HEK293T (cell line): ENCODE measurements around the gene CCNJ.
A peak's percentile ranks its signal among the peaks of the same experiment; 100 is the strongest.
"Not testable (repeated sequence)": the region's sequence is repeated elsewhere in the genome, so short reads cannot be mapped to it uniquely, and the experiment has no call there.

ENCODE experiments used
- CTCF ChIA-PET: fragments of 350-600 bp; formaldehyde crosslinking; extraction: SDS; loops from one replicate; lab custom pipeline; 2021; ENCODE audit warnings: antibody characterized with exemption, inconsistent platforms; lab: Yijun Ruan, JAX
- POLR2A ChIA-PET: fragments of 350-600 bp; formaldehyde crosslinking; extraction: SDS; loops from one replicate; lab custom pipeline; 2020; ENCODE audit warnings: antibody characterized with exemption, inconsistent platforms; lab: Yijun Ruan, JAX
- DNase-seq: peaks from one replicate; pipeline ENCODE4 v3.0.0; 2012; ENCODE audit warnings: mixed read lengths; ENCODE audit errors: extremely low spot score
- ARNT ChIP-seq: fragments of 450-650 bp; IDR thresholded peaks from 2 replicates; pipeline ENCODE4 v1.6.1; 2017; ENCODE audit warnings: mild to moderate bottlenecking
- BHLHE40 ChIP-seq: fragments of 450-650 bp; IDR thresholded peaks from 2 replicates; pipeline ENCODE4 v1.6.1; 2016; ENCODE audit warnings: mild to moderate bottlenecking, moderate library complexity, borderline replicate concordance
- CTBP1 ChIP-seq: fragments of 450-650 bp; IDR thresholded peaks from 2 replicates; pipeline ENCODE4 v1.6.1; 2016; ENCODE audit warnings: borderline replicate concordance
- ELF4 ChIP-seq: fragments of 450-650 bp; IDR thresholded peaks from 2 replicates; pipeline ENCODE4 v1.6.1; 2017; ENCODE audit warnings: antibody characterized with exemption
- FOXA1 ChIP-seq: fragments of 450-650 bp; IDR thresholded peaks from 2 replicates; pipeline ENCODE4 v1.6.1; 2016; ENCODE audit warnings: mild to moderate bottlenecking
- FOXK2 ChIP-seq: fragments of 450-650 bp; IDR thresholded peaks from 2 replicates; pipeline ENCODE4 v1.6.1; 2016; ENCODE audit warnings: mild to moderate bottlenecking
- FOXM1 ChIP-seq: fragments of 450-650 bp; IDR thresholded peaks from 2 replicates; pipeline ENCODE4 v1.6.1; 2017; ENCODE audit warnings: mild to moderate bottlenecking, borderline replicate concordance
- HDGF ChIP-seq: fragments of 450-650 bp; IDR thresholded peaks from 2 replicates; pipeline ENCODE4 v1.6.1; 2017; ENCODE audit warnings: antibody characterized with exemption, borderline replicate concordance
- L3MBTL2 ChIP-seq: fragments of 450-650 bp; conservative IDR thresholded peaks from 2 replicates; pipeline ENCODE4 v1.6.1; 2016; ENCODE audit warnings: mild to moderate bottlenecking
- LEF1 ChIP-seq: fragments of 450-650 bp; IDR thresholded peaks from 2 replicates; pipeline ENCODE4 v1.6.1; 2017; ENCODE audit warnings: mild to moderate bottlenecking, borderline replicate concordance
- NFRKB ChIP-seq: fragments of 450-650 bp; IDR thresholded peaks from 2 replicates; pipeline ENCODE4 v1.6.1; 2016; ENCODE audit warnings: mild to moderate bottlenecking, moderate library complexity
- PKNOX1 ChIP-seq: fragments of 450-650 bp; IDR thresholded peaks from 2 replicates; pipeline ENCODE4 v1.6.1; 2016
- SP1 ChIP-seq: fragments of 450-650 bp; IDR thresholded peaks from 2 replicates; pipeline ENCODE4 v1.6.1; 2017
- SUZ12 ChIP-seq: fragments of 450-650 bp; IDR thresholded peaks from 2 replicates; pipeline ENCODE4 v1.6.1; 2016; ENCODE audit warnings: mild to moderate bottlenecking
- TARDBP ChIP-seq: fragments of 450-650 bp; IDR thresholded peaks from 2 replicates; pipeline ENCODE4 v1.6.1; 2016
- ZNF384 ChIP-seq: fragments of 450-650 bp; IDR thresholded peaks from 2 replicates; pipeline ENCODE4 v1.6.1; 2016

Gene CCNJ

GRCh38 chr10:96043033-96043892 is at the start of gene CCNJ:
TSS of gene CCNJ (plus strand) at chr10:96043583. CDS start at chr10:96044394, 811 bp downstream.
- DNase-seq: peak; percentile 98
- CTCF ChIA-PET: interaction anchor here (0.6 to 1.3 kb wide), 2 partner anchors 186 to 329 kb away, joined by 3 read pairs; no protein-coding TSS in a partner anchor
- TF ChIP-seq SP1: no peak
- TF ChIP-seq FOXM1: peak; percentile 54; the same call in 1 of the 2 replicates
- TF ChIP-seq ELF4: 0 out of 2 replicates have a peak, but pooled peaks have one; percentile 2
- TF ChIP-seq LEF1: peak; percentile 70; the same call in 1 of the 2 replicates
- TF ChIP-seq L3MBTL2: peak; percentile 99
- TF ChIP-seq SUZ12: no peak
- POLR2A ChIA-PET: interaction anchor here (0.6 to 1.3 kb wide), 6 partner anchors 11 to 251 kb away, joined by 3 to 5 read pairs (median 3); partner anchors contain the start of gene ZNF518A

GRCh38 chr10:95994376-95994775 is 49.0 kb upstream of the CCNJ start:
- POLR2A ChIA-PET, DNase-seq, CTCF ChIA-PET: not testable (repeated sequence)

GRCh38 chr10:95998255-95998784 is 45.1 kb upstream of the CCNJ start:
- no peak for TF ChIP-seq FOXM1
- no peak for TF ChIP-seq L3MBTL2
- TF ChIP-seq SUZ12: no peak
- TF ChIP-seq HDGF: no peak
- no peak for TF ChIP-seq NFRKB
- no peak for DNase-seq
- ChIA-PET POLR2A (no interaction called here), CTCF (no interaction called here)

- TF ChIP-seq FOXA1: no peak
- TF ChIP-seq SP1: no peak
- no peak for TF ChIP-seq FOXM1
- no peak for TF ChIP-seq BHLHE40
- TF ChIP-seq FOXK2: no peak
- TF ChIP-seq HDGF: no peak
- no peak for TF ChIP-seq ELF4
- no peak for TF ChIP-seq PKNOX1
- TF ChIP-seq NFRKB: no peak
- no peak for TF ChIP-seq TARDBP
- no peak for TF ChIP-seq LEF1
- no peak for TF ChIP-seq ARNT
- no peak for TF ChIP-seq SUZ12
- TF ChIP-seq ZNF384: no peak
- TF ChIP-seq CTBP1: no peak
- ChIA-PET CTCF (interaction anchor here (1.4 kb wide), 1 partner anchor 320 kb away, joined by 4 read pairs; the partner anchor contains the start of gene TCTN3), POLR2A (no interaction called here)
- DNase-seq: no peak
Observed at GRCh38 chr10:96013956-96014355, 29.4 kb upstream of the CCNJ start.

GRCh38 chr10:96014473-96015102 is 28.8 kb upstream of the CCNJ start:
- no peak for DNase-seq
- POLR2A ChIA-PET: no interaction called here
- TF ChIP-seq FOXK2: no peak
- no peak for TF ChIP-seq SP1
- TF ChIP-seq L3MBTL2: no peak
- TF ChIP-seq ZNF384: no peak
- TF ChIP-seq LEF1: no peak
- TF ChIP-seq NFRKB: no peak
- CTCF ChIA-PET: interaction anchor here (1.4 kb wide), 1 partner anchor 321 kb away, joined by 4 read pairs; the partner anchor contains the start of gene TCTN3

- POLR2A ChIA-PET: no interaction called here
- peak; percentile 70 for TF ChIP-seq PKNOX1
- TF ChIP-seq TARDBP: 0 out of 2 replicates have a peak, but pooled peaks have one; percentile 8
- no peak for TF ChIP-seq BHLHE40
- no peak for TF ChIP-seq FOXA1
- CTCF ChIA-PET: interaction anchor here (0.6 to 1.4 kb wide), 15 partner anchors 8 to 1304 kb away, joined by 3 to 9 read pairs (median 5); no protein-coding TSS in a partner anchor
- peak; percentile 77 for DNase-seq
Observed at GRCh38 chr10:96017191-96017687, 26.1 kb upstream of the CCNJ start.

- CTCF ChIA-PET: no interaction called here
- POLR2A ChIA-PET: interaction anchor here (1.0 kb wide), 1 partner anchor 68 kb away, joined by 3 read pairs; no protein-coding TSS in a partner anchor
- no peak for TF ChIP-seq ELF4
- no peak for DNase-seq
Observed at GRCh38 chr10:96021332-96021731, 22.1 kb upstream of the CCNJ start.
